ENCODE data around the gene ZBTB14. TPM values are rescaled to one million over a fixed set of nuclear protein-coding genes. Genes with fewer than 3 reads are reported as not detected.
A peak's percentile ranks its signal among the peaks of the same experiment; 100 is the strongest.

ZBTB14 gene
- polyA plus RNA-seq (2013, experiment 1 of 2; ENCODE audit: insufficient read length), result 9.2 TPM
- polyA plus RNA-seq (2013, experiment 2 of 2; ENCODE audit: insufficient read length), result 9.9 TPM

GRCh38 chr18:5295231-5295920 lies at the start of gene ZBTB14:
Gene ZBTB14, minus strand, starts transcription at chr18:5295726. Its CDS starts 2,480 bp downstream, at chr18:5293246.
- peak; percentile 81 for DNase-seq

GRCh38 chr18:5339202-5339834 lies 43.8 kb upstream of the ZBTB14 start:
- no peak for DNase-seq

GRCh38 chr18:5334456-5335075 lies 39.0 kb upstream of the ZBTB14 start:
- no peak for DNase-seq

DNA sequence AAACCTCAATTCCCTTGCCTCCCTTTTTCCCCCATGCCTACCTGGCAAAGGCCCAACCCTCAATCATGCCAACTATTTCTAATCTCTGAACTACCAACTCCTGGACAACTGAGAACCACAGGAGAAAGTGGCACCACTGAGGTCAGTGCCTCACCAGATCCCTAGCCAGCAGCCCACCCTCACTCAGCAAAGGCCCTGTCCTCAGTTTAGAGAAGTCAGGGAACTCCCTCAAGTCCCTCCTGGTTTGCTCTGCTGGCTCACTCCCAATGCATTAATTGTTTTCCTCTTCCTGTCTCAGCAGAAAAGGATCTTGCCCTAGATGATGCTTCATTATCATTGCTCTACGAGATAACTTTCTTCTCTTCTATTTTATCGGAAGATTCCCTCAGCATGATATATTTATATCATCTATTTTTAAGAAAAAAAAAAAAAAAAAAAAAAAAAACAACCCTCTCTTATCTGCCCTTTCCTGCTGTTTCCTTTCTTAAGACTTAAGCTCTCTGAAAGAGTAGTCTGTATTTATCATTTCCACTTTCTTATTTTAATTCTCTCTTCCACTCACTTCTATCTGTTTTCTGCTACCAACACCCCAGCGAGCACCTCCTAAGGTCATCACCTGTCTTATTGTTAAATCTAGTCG lies 22.7 kb upstream of the ZBTB14 start:
- DNase-seq, result no peak

GRCh38 chr18:5317186-5317585 lies 21.7 kb upstream of the ZBTB14 start:
- DNase-seq, result no peak

DNA sequence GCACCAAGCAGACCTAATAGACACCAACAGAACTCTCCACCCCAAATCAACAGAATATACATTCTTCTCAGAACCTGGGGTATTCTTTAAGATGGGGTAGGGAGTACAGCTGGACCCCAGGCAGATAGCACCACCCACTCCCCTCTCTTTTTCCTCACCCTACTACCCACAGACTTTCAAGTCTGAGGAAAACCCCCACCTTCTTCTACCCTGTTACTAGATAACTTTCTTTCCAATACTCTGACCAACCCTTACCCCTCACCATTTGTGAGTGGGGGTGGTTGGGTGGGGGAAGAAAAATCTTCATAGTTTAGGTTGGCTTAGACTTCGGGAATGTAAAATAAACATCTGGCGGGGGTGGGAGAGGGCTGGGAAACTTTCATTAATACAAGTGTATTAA lies 20.3 kb upstream of the ZBTB14 start:
- DNase-seq, result no peak

GRCh38 chr18:5311301-5311989 lies 15.9 kb upstream of the ZBTB14 start:
- DNase-seq, result peak; percentile 30

DNA sequence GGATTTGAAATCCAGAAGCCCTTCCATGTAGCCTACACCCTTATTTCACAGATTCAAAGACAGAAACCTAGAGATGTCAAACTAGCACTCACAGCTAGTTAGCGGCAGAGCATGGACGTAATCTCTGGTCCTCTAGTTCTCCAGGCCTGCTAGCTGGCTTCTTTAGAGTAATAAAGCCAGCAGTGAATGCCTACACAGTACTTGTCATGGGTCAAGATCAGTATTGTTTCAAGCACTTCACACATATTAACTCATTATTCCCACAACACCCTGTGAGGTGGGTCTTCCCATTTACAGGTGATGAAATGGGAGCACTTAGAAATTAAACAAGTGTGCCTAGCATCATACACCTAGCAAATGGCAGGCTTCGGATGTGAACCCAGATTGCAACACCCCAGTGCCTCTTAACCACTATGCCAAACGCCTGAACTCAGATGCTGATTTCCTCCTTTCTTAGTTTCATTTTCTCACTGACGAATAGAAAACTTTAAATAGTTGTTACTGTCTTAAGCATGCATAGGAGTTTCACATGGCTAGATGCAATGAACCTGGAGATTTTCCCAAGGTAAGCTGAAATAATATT lies 14.5 kb upstream of the ZBTB14 start:
- no peak for DNase-seq

- no peak for DNase-seq
These were observed 10.3 kb upstream of the ZBTB14 start for GRCh38 chr18:5305835-5306234.

- DNase-seq, result no peak
These were observed 8.7 kb upstream of the ZBTB14 start for GRCh38 chr18:5304232-5304631.

DNA sequence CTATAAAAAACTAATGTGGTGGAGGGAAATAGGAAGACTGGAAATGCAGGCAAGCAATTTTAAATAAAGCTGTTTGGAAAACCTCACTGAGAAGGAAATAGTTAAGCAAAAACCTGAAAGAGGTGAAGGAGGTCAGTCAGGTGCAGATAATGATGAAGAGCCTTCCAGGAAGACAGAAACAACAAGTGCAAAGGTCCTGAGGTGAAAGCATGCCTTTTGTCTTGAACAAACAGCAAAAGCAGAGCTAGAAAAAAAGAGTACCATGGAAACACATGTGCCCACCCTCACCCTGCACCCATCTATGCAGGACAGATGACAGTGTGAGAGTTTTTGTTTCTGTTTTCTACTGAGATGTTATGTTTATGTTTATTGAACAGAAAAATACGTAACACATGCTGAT lies 8.1 kb upstream of the ZBTB14 start:
- no peak for DNase-seq

DNA sequence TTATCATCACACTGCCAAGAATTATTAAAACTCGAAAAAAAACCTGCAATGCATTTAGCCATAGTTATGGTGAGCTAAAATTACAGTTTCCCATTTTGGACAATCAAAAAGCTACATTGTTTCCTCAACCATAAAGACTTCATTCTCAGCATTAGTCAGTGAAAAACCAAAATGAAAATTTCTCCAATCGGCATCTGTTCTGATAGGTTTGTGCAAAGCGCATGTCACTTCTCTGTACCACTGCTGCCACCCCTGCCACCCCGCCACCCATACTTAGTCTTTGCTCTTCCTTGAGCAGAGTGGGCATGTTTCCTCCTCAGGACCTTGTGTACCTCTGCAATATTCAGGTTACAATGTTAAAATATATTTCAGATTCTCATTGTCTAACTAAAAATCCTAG lies 7.1 kb upstream of the ZBTB14 start:
- no peak for DNase-seq

GRCh38 chr18:5300476-5301010 lies 5.0 kb upstream of the ZBTB14 start:
- DNase-seq, result no peak

GRCh38 chr18:5298156-5298852 lies 2.8 kb upstream of the ZBTB14 start:
- DNase-seq, result no peak

- DNase-seq, result no peak
These were observed 2.1 kb upstream of the ZBTB14 start for GRCh38 chr18:5297597-5297996.

DNA sequence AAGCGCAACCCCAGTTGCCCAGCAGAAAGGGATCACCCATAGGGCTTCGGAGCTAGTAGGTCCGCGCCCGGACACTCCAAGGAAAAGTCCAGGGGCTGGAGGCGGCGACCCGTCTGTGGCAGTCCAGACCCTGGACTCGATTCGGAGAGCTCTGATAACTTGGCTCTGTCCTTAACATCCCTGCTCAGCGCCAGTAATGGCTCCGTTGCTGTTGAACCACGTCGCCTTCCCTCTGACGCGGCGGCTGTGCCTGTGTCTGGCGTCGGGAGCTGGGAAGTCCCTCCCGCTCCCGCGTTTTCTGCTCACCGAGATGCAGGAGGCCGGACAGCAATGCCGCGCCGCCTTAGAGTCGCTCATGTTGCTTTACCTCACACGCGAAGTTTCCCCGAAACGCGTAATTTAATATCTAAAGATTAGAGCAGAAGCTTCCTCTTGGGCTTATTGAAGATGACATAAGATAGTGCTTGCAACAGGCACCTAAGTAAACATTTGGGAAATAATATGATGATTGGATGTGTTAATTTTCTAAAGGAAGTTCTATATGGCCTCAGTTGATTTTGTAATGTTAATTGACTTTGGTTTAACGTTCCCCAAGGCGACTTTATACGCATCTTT lies 1.3 kb upstream of the ZBTB14 start:
- DNase-seq, result peak; percentile 86

- peak; percentile 98 for DNase-seq
These were observed 617 bp upstream of the ZBTB14 start for GRCh38 chr18:5295981-5296705.

GRCh38 chr18:5294457-5295230 lies 882 bp downstream of the ZBTB14 start:
- no peak for DNase-seq

GRCh38 chr18:5294113-5294456 lies 1.4 kb downstream of the ZBTB14 start:
- peak; percentile 6 for DNase-seq
